A549 (cell line): ENCODE results near the gene TRAPPC6A. TPM values are rescaled to one million over a fixed set of nuclear protein-coding genes. Genes with fewer than 3 reads are reported as not detected.

Source experiments
- ATAC-seq, 2 experiments: fragments of 200-7000 bp in 1 of 2; fragments of >200 bp in 1 of 2; cut with Nextera tagmentation in 1 of 2; cut with Tn5 transposase in 1 of 2; 3 replicates each; pipeline versions ENCODE4 v1.8.0 to v1.9.1; 2018 to 2020; ENCODE audit warnings: mild to moderate bottlenecking in 1 of 2, moderate library complexity in 1 of 2
- CTCF ChIA-PET: fragments of 300-600 bp; sonication (Branson Sonifier 250); formaldehyde crosslinking; extraction: SDS; loops from one replicate; lab custom pipeline; 2021; ENCODE audit warnings: antibody characterized with exemption, inconsistent platforms; lab: Yijun Ruan, JAX
- POLR2A ChIA-PET: fragments of 350-600 bp; formaldehyde crosslinking; extraction: SDS; loops from one replicate; lab custom pipeline; 2021; ENCODE audit warnings: antibody characterized with exemption, inconsistent platforms; lab: Yijun Ruan, JAX
- DNase-seq, 2 experiments: peaks; one replicate each; pipeline versions ENCODE4 v3.0.0 to v3.0.0-alpha.2; 2011 to 2016; ENCODE audit warnings: low read depth in 1 of 2, low spot score in 1 of 2
- FAIRE-seq: peaks from 2 replicates; lab custom pipeline; 2011; peaks lifted over from hg19 to GRCh38; lab: Jason Lieb, UNC
- H3K27ac ChIP-seq, 2 experiments: fragments of >200 bp; sonication (Bioruptor Twin); formaldehyde crosslinking; 3 replicates each; pipeline ENCODE4 v1.5.1; 2016 to 2017
- H3K4me1 ChIP-seq: fragments of >200 bp; sonication (Bioruptor Twin); formaldehyde crosslinking; 3 replicates; pipeline ENCODE4 v1.6.1; 2016
- H3K4me2 ChIP-seq: fragments of >200 bp; sonication (Bioruptor Twin); formaldehyde crosslinking; 3 replicates; pipeline ENCODE4 v1.6.1; 2016
- H3K4me3 ChIP-seq: fragments of >200 bp; sonication (Bioruptor Twin); formaldehyde crosslinking; 3 replicates; pipeline ENCODE4 v1.5.1; 2016
- H3K9me3 ChIP-seq: fragments of >200 bp; sonication (Bioruptor Twin); formaldehyde crosslinking; 3 replicates; pipeline ENCODE4 v1.6.1; 2016
- CBX2 ChIP-seq: fragments of 200-600 bp; sonication (generic); IDR thresholded peaks from 2 replicates; pipeline ENCODE4 v1.6.1; 2016; ENCODE audit warnings: low read depth, mild to moderate bottlenecking, borderline replicate concordance
- CHD2 ChIP-seq: fragments of 150-350 bp; IDR thresholded peaks from 2 replicates; pipeline ENCODE4 v1.6.1; 2014; ENCODE audit warnings: low read length; ENCODE audit not compliant: partially characterized antibody
- CTCF ChIP-seq: fragments of >200 bp; sonication (Bioruptor Twin); formaldehyde crosslinking; IDR thresholded peaks from 3 replicates; pipeline ENCODE4 v1.5.1; 2016
- E2F6 ChIP-seq: IDR thresholded peaks from 2 replicates; pipeline ENCODE4 v1.6.1; 2012; ENCODE audit warnings: low read depth, borderline replicate concordance
- EHF ChIP-seq: fragments of 250-450 bp; sonication (Bioruptor Pico); IDR thresholded peaks from 2 replicates; pipeline ENCODE4 v1.5.0; 2020; ENCODE audit warnings: mild to moderate bottlenecking
- EHMT2 ChIP-seq: fragments of 200-600 bp; sonication (generic); IDR thresholded peaks from 2 replicates; pipeline ENCODE4 v1.6.1; 2016; ENCODE audit warnings: antibody characterized with exemption, low read depth, mild to moderate bottlenecking, moderate library complexity
- FOSL2 ChIP-seq, 2 experiments: fragments of 450-650 bp in 1 of 2; fragments of >200 bp in 1 of 2; sonication (Bioruptor Twin) in 1 of 2; formaldehyde crosslinking; IDR thresholded peaks; 2 replicates each; pipeline versions ENCODE4 v1.5.0 to v1.6.1; 2016 to 2020; ENCODE audit warnings: mild to moderate bottlenecking in 1 of 2, moderate library complexity in 1 of 2
- FOXS1 ChIP-seq: fragments of 250-450 bp; sonication (Bioruptor Pico); IDR thresholded peaks from 2 replicates; pipeline ENCODE4 v1.5.0; 2020; ENCODE audit warnings: mild to moderate bottlenecking, moderate library complexity
- GATA3 ChIP-seq: IDR thresholded peaks from 2 replicates; pipeline ENCODE4 v1.6.1; 2012; ENCODE audit warnings: borderline replicate concordance
- HDAC2 ChIP-seq: fragments of 200-600 bp; sonication (generic); IDR thresholded peaks from 2 replicates; pipeline ENCODE4 v1.6.1; 2016
- HES2 ChIP-seq: fragments of >200 bp; sonication (Bioruptor Twin); formaldehyde crosslinking; IDR thresholded peaks from 2 replicates; pipeline ENCODE4 v1.6.1; 2016
- HOXA7 ChIP-seq: fragments of 250-450 bp; sonication (Bioruptor Pico); IDR thresholded peaks from 2 replicates; pipeline ENCODE4 v1.5.0; 2020; ENCODE audit warnings: mild to moderate bottlenecking, moderate library complexity
- HOXB13 ChIP-seq: fragments of 250-450 bp; sonication (Bioruptor Pico); IDR thresholded peaks from 2 replicates; pipeline ENCODE4 v1.5.0; 2020; ENCODE audit warnings: low read depth, mild to moderate bottlenecking, moderate library complexity
- KDM1A ChIP-seq: fragments of 200-600 bp; sonication (generic); IDR thresholded peaks from 2 replicates; pipeline ENCODE4 v1.6.1; 2016; ENCODE audit warnings: low read depth, mild to moderate bottlenecking
- MAFK ChIP-seq: fragments of 450-650 bp; IDR thresholded peaks from 2 replicates; pipeline ENCODE4 v1.6.1; 2014; ENCODE audit not compliant: partially characterized antibody
- MAZ ChIP-seq: fragments of 150-350 bp; IDR thresholded peaks from 2 replicates; pipeline ENCODE4 v1.6.1; 2014; ENCODE audit warnings: antibody characterized with exemption, low read depth, low read length, borderline replicate concordance
- RAD21 ChIP-seq, 2 experiments: fragments of >200 bp in 1 of 2; sonication (Bioruptor Twin) in 1 of 2; formaldehyde crosslinking in 1 of 2; IDR thresholded peaks in 1 of 2; conservative IDR thresholded peaks in 1 of 2; 2 replicates in 1 of 2; 3 replicates in 1 of 2; pipeline ENCODE4 v1.6.1; 2012 to 2018; ENCODE audit warnings: inconsistent platforms in 1 of 2
- SMC3 ChIP-seq: fragments of >200 bp; sonication (Bioruptor Twin); formaldehyde crosslinking; IDR thresholded peaks from 3 replicates; pipeline ENCODE4 v1.6.1; 2018; ENCODE audit warnings: inconsistent platforms
- SREBF2 ChIP-seq: fragments of 450-650 bp; IDR thresholded peaks from 2 replicates; pipeline ENCODE4 v1.6.1; 2014; ENCODE audit warnings: mild to moderate bottlenecking, moderate library complexity
- USF2 ChIP-seq: fragments of 450-650 bp; IDR thresholded peaks from 2 replicates; pipeline ENCODE4 v1.6.1; 2014; ENCODE audit warnings: antibody characterized with exemption
- ZC3H11A ChIP-seq: fragments of 450-650 bp; IDR thresholded peaks from 2 replicates; pipeline ENCODE4 v1.6.1; 2014; ENCODE audit warnings: antibody characterized with exemption, mild to moderate bottlenecking
- ZFP36 ChIP-seq: fragments of 450-650 bp; IDR thresholded peaks from 2 replicates; pipeline ENCODE4 v1.6.1; 2014; ENCODE audit warnings: borderline replicate concordance; ENCODE audit not compliant: partially characterized antibody
- WGBS: methylation state at CpG from one replicate; pipeline ENCODE4 v1.1.6; 2017; ENCODE audit errors: missing lambda C conversion rate; 5-methylcytosine and 5-hydroxymethylcytosine counted together
- polyA plus RNA-seq, 4 experiments: library from polyadenylated mRNA; depleted of rRNA in 3 of 4; stranded (reverse); fragments of >200 nt; fragmentation: RNase III in 1 of 4; extraction: RNeasy Plus Mini Kit Qiagen cat#74134 plus additional on column Dnase treatment in 1 of 4; gene quantifications; 2 replicates in 3 of 4; 3 replicates in 1 of 4; pipeline ENCODE4 v1.2.3, GENCODE V29; 2011 to 2017

The TRAPPC6A gene
- polyA plus RNA-seq, 2 of the 4 experiments (the other 2 are of a cell fraction): 28.5 to 29.8 TPM

- no peaks in the 10 kb centered on the region for H3K9me3 ChIP-seq
- FAIRE-seq (no peak), DNase-seq (no peak), ATAC-seq (peak; percentile 23 to 52; a peak in 2 of 6 replicates)
- H3K4me2 ChIP-seq: no peak overlapping the region
- CTCF ChIA-PET: interaction anchor here (0.8 to 1.6 kb wide), 3 partner anchors 9 to 13 kb away, joined by 3 to 4 read pairs (median 4); no protein-coding TSS in a partner anchor
- no peak overlapping the region for H3K27ac ChIP-seq
- TF ChIP-seq MAFK (peak; percentile 11), MAZ (no peak), FOSL2 (IDR thresholded peaks at IDR 0.05) (no peak), FOSL2 (CRISPR knock-in tag; IDR thresholded peaks at IDR 0.05) (peak; percentile 28; the same call in 1 of the 2 replicates), CBX2 (no peak)
- peaks cover 7% of the 10 kb centered on the region; the same call in 1 of the 3 replicates for H3K4me1 ChIP-seq
- no peak overlapping the region for H3K4me3 ChIP-seq
- POLR2A ChIA-PET: no interaction called here
- 39% methylated on average over 6 of the region's 6 CpGs for WGBS
These were observed 17.7 kb upstream of the TRAPPC6A start for GRCh38 chr19:45195764-45196163.

GRCh38 chr19:45191375-45191774 lies 13.3 kb upstream of the TRAPPC6A start:
- POLR2A ChIA-PET: no interaction called here
- Histone ChIP-seq H3K4me1 (peaks cover 7% of the 10 kb centered on the region; the same call in 1 of the 3 replicates), H3K27ac (no peak overlapping the region), H3K4me2 (no peak overlapping the region), H3K4me3 (no peak overlapping the region), H3K9me3 (no peaks in the 10 kb centered on the region)
- DNase-seq (no peak), FAIRE-seq (no peak), ATAC-seq (no peak)
- CTCF ChIA-PET: interaction anchor here (0.8 to 2.5 kb wide), 3 partner anchors 11 to 236 kb away, joined by 4 to 8 read pairs (median 6); partner anchors contain the start of genes BLOC1S3 and TRAPPC6A
- no peak for TF ChIP-seq USF2
- no peak for TF ChIP-seq HDAC2
- no peak for TF ChIP-seq HES2
- no peak for TF ChIP-seq EHF (CRISPR knock-in tag)
- TF ChIP-seq ZC3H11A: no peak
- TF ChIP-seq RAD21 (conservative IDR thresholded peaks at IDR 0.05 in 1 of 2, IDR thresholded peaks at IDR 0.05 in 1 of 2): 0 out of 5 replicates have a peak, but pooled peaks of 1 of the 2 experiments have one; percentile 9
- no peak for TF ChIP-seq CHD2
- WGBS: 89% methylated on average over 4 of the region's 4 CpGs

- no peaks in the 10 kb centered on the region for H3K9me3 ChIP-seq
- ChIA-PET POLR2A (no interaction called here), CTCF (interaction anchor here (0.6 kb wide), 1 partner anchor 15 kb away, joined by 3 read pairs; no protein-coding TSS in a partner anchor)
- WGBS: 52% methylated on average over 1 of the region's 1 CpG
- H3K27ac ChIP-seq: no peak overlapping the region
- no peaks in the 10 kb centered on the region for H3K4me1 ChIP-seq
- FAIRE-seq: no peak
- H3K4me3 ChIP-seq: no peak overlapping the region
- no peak for DNase-seq
- TF ChIP-seq E2F6: no peak
- TF ChIP-seq SREBF2: no peak
- no peak for TF ChIP-seq HOXA7 (CRISPR knock-in tag)
- no peak for TF ChIP-seq SMC3
- TF ChIP-seq HOXB13 (CRISPR knock-in tag): no peak
- no peak for TF ChIP-seq GATA3
- TF ChIP-seq HDAC2: no peak
- TF ChIP-seq ZFP36: no peak
- no peak for TF ChIP-seq RAD21 (conservative IDR thresholded peaks at IDR 0.05 in 1 of 2, IDR thresholded peaks at IDR 0.05 in 1 of 2)
- TF ChIP-seq KDM1A: no peak
- no peak for TF ChIP-seq EHMT2
- TF ChIP-seq CTCF: no peak
- no peak for TF ChIP-seq FOXS1 (CRISPR knock-in tag)
- TF ChIP-seq, all 56 proteins: peak for 0
- no peak overlapping the region for H3K4me2 ChIP-seq
- no peak for ATAC-seq
These were observed 11.9 kb upstream of the TRAPPC6A start for GRCh38 chr19:45189971-45190370.
